KOPT-K1 (cell line): ENCODE data around the gene PCK2.
"Not testable (repeated sequence)": the region's sequence is repeated elsewhere in the genome, so short reads cannot be mapped to it uniquely, and the experiment has no call there.

Source experiments
- H3K27ac ChIP-seq: fragments of 200-600 bp; sonication (generic); 2 replicates; pipeline ENCODE4 v1.5.1; 2016; ENCODE audit warnings: antibody characterized with exemption, mild to moderate bottlenecking, low read depth, low read length; ENCODE audit not compliant: poor library complexity, severe bottlenecking
- H3K36me3 ChIP-seq: fragments of 200-600 bp; sonication (generic); 2 replicates; pipeline ENCODE4 v1.5.1; 2017; ENCODE audit warnings: antibody characterized with exemption, mild to moderate bottlenecking, low read length, moderate library complexity; ENCODE audit not compliant: insufficient read depth
- H3K9me3 ChIP-seq: fragments of 200-600 bp; sonication (generic); 2 replicates; pipeline ENCODE4 v1.5.1; 2017; ENCODE audit warnings: antibody characterized with exemption, low read length, mild to moderate bottlenecking; ENCODE audit not compliant: insufficient read depth, poor library complexity, severe bottlenecking

The PCK2 gene

DNA sequence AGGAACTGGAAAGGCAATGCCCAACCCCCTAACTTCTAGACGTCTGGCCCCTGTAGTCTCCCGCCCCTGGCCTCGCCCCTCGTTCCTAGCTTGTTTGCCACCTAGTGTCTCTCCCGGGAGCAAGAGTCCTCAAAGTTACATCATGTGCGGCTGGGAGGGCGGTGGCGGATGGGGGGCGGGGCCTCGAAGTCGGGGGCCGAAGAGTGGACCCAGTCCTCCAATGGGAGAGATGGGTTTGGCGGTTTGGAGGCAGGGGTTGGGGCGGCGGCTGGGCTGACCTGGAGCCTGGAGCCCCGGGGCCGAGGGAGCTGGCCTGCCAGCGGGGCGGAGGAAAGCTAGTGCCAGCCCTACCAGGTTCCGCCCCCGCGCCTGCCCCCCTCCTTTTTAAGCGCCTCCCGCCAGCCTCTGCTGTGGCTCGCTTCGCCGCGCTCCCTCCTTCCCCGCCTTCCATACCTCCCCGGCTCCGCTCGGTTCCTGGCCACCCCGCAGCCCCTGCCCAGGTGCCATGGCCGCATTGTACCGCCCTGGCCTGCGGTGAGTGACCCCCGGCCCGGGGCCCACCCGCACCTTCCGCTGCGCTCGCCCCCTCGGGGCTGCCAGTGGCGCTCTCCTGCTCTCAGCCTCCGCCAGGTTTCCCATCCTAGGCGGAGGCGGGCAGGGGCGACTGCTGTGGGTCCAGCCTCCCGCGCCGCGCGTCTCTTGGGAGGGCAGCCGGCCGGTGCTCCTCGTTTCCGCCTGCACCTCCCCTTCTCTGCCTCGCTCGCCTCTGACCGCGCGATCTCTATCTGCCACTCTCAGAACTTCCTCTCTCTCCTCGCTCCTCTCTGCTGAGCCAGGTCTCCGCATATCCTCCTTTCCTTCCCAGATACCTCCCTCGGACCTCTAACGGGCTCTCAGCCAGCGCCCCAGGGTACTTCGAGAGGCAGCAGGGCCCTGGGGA lies at the start of gene PCK2:
TSS of gene PCK2 (plus strand) at position 411 of the 940 bp plus-strand sequence. CDS start at position 506, 95 bp downstream.
- H3K27ac ChIP-seq: peak within 1 kb of the TSS; percentile 79
- H3K36me3 ChIP-seq: no peaks in the 10 kb centered on the region; the same call in 1 of the 2 replicates
- no peaks in the 10 kb centered on the region for H3K9me3 ChIP-seq

DNA sequence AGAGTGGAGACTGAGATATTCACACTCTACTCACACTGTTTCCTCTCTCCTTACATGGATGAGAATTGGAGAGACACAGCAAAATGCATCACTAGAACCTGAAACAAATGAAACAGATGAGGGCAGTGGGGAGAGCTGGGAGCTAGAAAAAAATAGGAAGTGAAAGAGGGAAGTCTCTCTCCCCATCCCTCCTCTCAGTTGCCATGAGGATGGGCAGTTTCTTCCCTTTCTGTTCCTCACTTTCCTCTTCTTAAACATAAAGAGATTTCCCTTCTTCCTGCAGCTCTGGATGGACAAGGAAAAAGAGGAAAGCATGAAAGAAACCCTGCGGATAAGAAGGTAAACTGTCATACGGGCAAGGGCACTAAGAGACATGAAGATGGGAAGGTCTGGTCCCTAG lies 45.1 kb upstream of the PCK2 start:
- H3K27ac ChIP-seq, H3K9me3 ChIP-seq, H3K36me3 ChIP-seq: not testable (repeated sequence)

DNA sequence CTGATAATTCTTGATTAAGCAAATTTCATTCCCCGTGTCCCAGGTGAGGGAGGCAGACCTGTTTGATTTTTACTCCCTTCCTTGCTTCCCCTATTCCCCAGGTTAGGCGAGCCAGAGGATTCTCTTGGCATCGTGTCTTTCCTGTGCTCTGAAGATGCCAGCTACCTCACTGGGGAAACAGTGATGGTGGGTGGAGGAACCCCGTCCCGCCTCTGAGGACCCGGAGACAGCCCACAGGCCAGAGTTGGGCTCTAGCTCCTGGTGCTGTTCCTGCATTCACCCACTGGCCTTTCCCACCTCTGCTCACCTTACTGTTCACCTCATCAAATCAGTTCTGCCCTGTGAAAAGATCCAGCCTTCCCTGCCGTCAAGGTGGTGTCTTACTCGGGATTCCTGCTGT lies 43.4 kb upstream of the PCK2 start:
- not testable (repeated sequence) for H3K27ac ChIP-seq, H3K36me3 ChIP-seq, H3K9me3 ChIP-seq

DNA sequence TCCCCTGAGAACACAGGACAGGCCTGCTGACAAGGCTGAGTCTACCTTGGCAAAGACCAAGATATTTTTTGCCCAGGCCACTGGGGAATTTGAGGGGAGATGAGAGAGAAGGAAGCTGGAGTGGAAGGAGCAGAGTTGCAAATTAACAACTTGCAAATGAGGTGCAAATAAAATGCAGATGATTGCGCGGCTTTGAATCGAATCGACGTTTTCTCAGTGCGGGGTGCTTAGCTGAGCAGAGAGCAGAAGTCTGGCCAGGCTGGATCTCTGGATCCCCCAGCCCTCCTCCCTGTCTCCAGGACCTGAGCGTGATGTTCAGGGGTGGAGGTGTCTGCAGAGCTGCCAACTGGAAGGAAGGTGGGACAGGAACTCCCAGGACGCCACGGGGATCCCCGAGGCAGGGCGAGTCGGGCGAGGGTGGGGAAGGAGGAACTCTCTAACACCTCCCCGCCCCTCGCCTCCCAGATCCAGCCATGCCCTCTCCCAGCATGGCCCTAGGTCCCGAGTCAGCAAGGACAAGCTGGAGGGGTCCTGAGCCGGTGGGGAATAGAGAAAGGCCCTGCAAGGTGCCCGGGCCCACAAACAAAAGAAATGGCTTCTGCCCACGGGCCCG lies 42.8 kb upstream of the PCK2 start:
- peak overlapping the region; percentile 56 for H3K27ac ChIP-seq

DNA sequence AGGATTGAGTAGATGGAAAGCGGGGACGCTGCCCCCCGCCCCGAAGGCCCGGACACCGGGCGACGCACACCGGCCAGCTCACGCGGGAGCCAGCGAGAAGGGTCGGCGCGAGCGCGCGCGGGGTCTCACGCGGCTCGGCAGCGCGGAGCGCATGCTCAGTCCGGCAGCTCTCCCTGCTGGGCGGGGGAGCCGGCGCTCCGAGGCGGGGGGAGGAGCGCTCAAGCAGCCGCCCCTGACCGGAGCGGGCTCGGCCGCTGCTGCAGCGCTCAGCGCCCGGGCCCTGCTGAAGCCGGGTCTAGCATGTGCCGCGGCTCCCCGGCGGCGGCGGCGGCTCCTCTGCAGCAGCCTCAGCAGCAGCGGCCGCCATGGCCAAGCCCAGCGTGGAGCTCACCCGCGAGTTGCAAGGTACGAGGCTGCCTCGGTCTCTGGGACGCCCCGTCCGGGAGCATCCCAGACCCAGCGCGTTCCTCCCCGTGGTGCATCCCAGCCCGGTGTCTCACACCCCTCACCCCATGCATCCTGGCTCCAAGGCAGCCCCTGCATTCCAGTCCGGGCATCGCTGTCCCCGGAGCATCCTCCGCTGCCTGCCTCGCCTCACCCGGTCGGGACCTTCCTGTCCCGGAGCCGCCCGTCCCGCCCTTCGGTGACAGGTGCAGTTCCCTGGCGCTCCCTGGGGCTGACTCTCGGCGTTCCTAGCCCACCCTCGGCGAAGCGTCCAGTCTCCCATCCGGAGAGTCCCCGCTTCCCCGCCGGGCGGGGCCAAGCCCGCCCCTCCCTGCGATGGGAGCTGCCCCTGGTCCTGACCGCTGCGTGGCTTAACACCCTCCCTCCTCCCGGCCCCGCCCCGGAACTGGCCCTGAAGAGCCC lies 42.1 kb upstream of the PCK2 start, which contains the start of gene CARMIL3:
TSS of gene CARMIL3 (plus strand) at position 221 of the 867 bp plus-strand sequence. CDS start at position 366, 145 bp downstream.
- no peaks in the 10 kb centered on the region for H3K9me3 ChIP-seq
- no peaks in the 10 kb centered on the region for H3K36me3 ChIP-seq
- H3K27ac ChIP-seq: peak within 1 kb of the TSS; percentile 56

More for the DNA sequence above, 42.8 kb upstream of the PCK2 start:
- H3K36me3 ChIP-seq: no peaks in the 10 kb centered on the region
- H3K9me3 ChIP-seq: no peaks in the 10 kb centered on the region

DNA sequence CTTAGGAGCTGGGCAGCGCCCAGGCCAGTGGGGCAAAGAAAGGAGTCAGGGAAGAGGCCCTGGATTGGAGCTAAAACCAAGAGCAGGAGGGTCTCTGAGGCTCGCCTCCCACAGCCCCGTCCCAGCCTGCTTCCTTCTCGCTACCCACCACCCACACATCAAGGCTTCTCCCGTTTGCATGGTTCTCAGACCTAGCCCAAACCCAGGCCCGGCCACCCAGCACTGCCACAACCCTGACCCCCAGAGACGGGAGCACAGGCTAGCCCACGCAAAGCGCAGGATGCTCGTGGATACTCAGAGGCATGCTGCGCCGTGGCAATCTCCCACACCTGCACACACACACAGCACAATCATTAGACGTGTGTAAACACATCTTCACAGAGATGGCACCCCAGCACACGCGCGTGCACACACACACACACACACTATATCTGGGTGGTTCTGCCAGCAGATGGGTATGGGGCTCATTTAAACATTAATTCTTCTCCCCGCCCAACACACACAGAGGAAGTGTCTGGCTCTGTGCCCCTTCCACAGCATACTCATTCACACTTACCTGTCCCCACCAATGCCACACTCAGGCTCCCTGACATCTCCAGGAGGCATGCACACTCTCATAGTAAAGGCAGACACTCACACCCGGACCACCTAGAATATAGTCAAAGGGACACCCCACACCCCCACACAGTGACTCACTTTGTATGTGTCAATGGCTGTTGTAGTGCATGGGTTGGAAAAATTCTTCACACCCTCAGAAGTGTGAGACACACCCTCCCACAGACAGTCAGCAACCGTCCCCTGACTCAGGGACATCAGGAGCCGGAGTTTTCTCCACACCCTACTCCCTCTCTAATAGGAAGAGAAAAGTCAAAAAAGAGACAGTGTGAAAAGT lies 41.2 kb upstream of the PCK2 start:
- Histone ChIP-seq H3K9me3 (no peaks in the 10 kb centered on the region), H3K36me3 (no peaks in the 10 kb centered on the region), H3K27ac (no peak overlapping the region)

DNA sequence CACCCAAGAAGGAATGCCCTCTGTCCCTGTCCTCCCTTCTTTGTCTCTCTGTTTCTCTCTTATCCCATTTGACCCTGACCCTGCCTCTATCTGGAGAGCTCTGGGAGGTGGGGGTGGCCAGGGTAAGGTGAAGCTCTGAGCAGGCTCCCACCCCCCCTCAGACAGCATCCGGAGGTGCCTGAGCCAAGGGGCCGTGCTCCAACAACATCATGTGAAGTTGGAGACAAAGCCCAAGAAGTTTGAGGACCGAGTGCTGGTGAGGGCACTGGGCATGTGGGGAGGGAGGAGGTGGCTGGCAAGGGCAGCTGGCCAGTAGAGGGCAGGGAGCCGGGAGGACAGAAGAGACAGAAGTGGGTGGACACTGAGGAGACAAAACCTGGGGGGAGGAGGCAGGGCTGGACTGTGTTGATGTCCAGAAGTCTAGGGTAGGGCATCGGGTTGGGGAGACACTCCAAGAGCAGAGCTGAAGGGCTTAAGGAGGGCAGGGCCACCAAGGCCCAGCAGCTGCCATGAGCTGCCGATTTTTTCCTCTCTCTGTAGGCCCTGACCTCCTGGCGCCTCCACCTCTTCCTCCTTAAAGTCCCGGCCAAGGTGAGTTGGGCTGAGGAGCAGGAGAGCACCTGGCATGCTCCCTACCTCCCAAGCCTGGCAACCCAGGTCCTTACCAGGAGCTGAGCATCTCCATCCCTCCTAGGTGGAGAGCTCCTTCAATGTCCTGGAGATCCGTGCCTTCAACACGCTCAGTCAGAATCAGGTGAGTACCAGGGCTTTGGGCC lies 40.4 kb upstream of the PCK2 start:
- Histone ChIP-seq H3K9me3 (no peaks in the 10 kb centered on the region), H3K27ac (no peak overlapping the region), H3K36me3 (no peaks in the 10 kb centered on the region)

DNA sequence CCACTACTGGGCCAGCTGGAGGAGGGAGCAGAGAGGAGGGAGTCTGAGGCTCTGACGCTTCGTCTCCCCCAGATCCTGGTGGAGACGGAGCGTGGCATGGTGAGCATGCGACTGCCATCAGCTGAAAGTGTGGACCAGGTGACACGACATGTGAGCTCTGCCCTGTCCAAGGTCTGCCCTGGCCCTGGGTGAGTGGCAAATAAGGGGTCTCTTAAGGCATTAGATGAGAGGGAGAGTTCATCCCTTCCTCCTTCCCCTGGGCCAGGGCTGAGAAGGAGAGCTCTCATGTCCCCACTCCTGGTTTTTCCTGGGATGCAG lies 39.8 kb upstream of the PCK2 start:
- Histone ChIP-seq H3K27ac (no peak overlapping the region), H3K9me3 (no peaks in the 10 kb centered on the region), H3K36me3 (no peaks in the 10 kb centered on the region)

DNA sequence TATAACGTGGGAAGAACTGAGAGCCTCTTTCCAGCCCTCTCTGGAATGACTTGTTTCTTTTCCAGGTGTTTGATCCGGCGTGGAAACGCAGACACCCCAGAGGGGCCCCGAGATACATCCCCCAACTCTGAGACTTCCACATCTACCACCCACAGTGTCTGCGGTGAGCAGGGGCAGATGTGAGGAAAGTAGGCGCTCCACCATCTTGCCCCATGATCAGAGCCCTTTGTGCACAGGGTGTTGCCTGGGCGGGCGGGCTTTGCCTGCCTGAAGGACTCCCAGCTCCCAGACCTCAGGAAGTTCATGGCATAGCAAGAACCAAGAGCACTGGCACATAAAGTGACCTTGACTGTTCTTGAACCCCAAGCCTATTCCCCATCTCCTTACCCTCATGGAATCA lies 39.5 kb upstream of the PCK2 start:
- no peaks in the 10 kb centered on the region for H3K36me3 ChIP-seq
- H3K27ac ChIP-seq: no peak overlapping the region
- H3K9me3 ChIP-seq: no peaks in the 10 kb centered on the region

DNA sequence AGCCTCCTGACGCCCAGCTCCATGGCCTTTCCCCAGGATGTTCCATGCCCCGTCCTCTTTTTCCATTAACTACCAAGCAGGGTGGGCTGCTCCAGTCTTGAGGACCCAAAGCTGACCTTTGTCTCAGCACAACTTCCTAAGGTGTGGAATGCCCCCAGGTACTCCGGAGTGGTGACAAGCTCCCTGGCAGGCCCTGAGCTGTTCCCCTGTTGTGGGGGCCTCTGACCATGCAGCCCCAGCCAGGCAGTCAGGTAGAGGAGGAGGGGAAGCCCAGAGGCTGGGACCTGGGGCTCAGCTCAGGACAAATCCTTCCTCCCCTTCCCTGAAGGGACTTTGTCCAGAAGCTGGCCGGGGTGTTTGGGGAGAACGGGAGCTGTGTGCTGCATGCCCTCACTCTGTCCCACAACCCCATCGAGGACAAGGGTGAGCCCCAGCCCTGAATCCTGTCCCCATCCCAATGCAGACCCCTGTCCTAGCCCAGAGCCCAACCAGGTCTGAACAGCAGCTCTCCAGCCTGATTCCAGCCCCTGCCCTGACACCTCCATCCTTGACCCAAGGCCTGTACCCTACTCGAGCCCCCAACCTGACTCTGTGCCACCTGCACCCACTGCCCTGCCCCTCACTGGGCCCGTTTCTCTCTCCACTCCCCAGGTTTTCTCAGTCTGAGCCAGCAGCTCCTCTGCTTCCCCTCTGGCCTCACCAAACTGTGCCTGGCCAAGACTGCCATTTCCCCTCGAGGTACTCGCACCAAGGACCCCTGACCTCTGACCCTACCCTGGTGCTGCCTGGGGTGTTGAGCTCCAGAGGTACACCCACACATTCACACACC lies 37.9 kb upstream of the PCK2 start:
- H3K36me3 ChIP-seq: no peaks in the 10 kb centered on the region
- no peaks in the 10 kb centered on the region for H3K9me3 ChIP-seq
- no peak overlapping the region for H3K27ac ChIP-seq

DNA sequence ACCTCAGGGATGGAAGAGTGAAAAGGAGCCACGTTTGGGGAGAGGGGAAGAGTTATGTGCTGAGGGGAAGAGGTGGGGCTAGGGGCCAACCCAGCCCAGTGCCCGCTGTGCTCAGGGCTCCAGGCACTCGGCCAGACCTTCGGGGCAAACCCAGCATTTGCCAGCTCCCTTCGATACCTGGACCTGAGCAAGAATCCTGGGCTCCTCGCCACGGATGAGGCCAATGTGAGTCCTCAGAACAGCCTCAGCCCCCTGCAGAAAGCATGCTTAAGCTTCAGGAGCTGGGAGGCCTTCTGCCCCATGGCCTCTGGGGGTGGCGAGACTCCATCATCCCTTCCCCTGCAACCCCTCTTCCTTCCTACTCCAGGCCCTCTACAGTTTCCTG lies 37.3 kb upstream of the PCK2 start:
- H3K9me3 ChIP-seq: no peaks in the 10 kb centered on the region
- no peaks in the 10 kb centered on the region for H3K36me3 ChIP-seq
- H3K27ac ChIP-seq: no peak overlapping the region

DNA sequence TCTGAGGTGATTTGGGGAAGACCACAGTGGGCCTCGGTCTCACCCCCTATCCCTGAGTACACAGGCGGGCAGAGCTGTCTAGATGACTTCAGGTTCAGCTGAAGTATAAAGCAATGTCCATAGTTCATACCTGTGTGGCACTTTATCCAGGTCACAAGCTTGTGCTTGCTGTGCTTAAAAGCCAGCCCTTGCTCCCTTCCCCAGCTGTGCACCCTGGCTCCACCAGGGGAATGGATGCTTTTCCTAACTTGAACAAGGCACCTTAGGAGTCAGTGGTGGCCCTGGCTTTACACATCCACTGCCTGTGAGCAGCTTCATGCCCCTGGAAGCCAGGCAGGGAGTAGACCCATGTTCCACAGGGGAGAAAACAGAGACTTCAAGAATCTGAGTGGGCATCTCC lies 36.8 kb upstream of the PCK2 start:
- no peak overlapping the region for H3K27ac ChIP-seq
- no peaks in the 10 kb centered on the region for H3K36me3 ChIP-seq
- H3K9me3 ChIP-seq: no peaks in the 10 kb centered on the region

DNA sequence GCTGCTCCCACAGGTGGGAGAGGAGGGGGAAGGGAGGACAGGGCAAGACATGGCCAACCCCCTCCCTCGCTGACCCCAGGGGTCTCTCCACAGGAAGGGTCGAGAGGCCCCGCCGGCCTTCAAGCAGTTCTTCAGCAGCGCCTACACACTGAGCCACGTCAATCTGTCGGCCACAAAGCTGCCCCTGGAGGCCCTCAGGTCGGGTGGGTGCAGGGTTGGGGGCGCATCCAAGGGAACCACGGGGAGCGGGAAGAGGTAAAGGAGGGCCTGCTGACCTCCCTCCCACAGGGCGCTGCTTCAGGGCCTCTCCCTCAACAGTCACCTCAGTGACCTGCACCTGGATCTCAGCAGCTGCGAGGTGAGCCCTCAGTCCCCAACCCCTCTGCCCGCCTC lies 36.2 kb upstream of the PCK2 start:
- Histone ChIP-seq H3K9me3 (no peaks in the 10 kb centered on the region), H3K36me3 (no peaks in the 10 kb centered on the region), H3K27ac (no peak overlapping the region)
